Naive thymus-derived CD4-positive, alpha-beta T cell (primary cell): ENCODE measurements around the gene DNAH6. TPM values are rescaled to one million over a fixed set of nuclear protein-coding genes. Genes with fewer than 3 reads are reported as not detected.
"Not testable (repeated sequence)": the region's sequence is repeated elsewhere in the genome, so short reads cannot be mapped to it uniquely, and the experiment has no call there.

Experiments
- ATAC-seq: fragments of 150-1000 bp; cut with Tn5 transposase; 2 replicates; pipeline ENCODE4 v1.10.0; 2021; ENCODE audit warnings: mild to moderate bottlenecking, moderate library complexity
- CTCF ChIA-PET: fragments of 350-600 bp; sonication (Branson Sonifier 250); formaldehyde crosslinking; loops from one replicate; lab custom pipeline; 2021; ENCODE audit warnings: antibody characterized with exemption; lab: Charles Lee
- POLR2A ChIA-PET: fragments of 350-600 bp; sonication (Branson Sonifier 250); formaldehyde crosslinking; loops from one replicate; lab custom pipeline; 2021; ENCODE audit warnings: antibody characterized with exemption, inconsistent platforms; lab: Charles Lee
- DNase-seq, 9 donors: peaks; one replicate each; pipeline versions ENCODE4 v3.0.0 to v3.0.0-alpha.2; 2020 to 2022; ENCODE audit warnings: mixed read lengths in 1 of 9
- H3K27ac ChIP-seq: one replicate; pipeline ENCODE4 v1.7.0; 2013; ENCODE audit warnings: mild to moderate bottlenecking, low read depth, low read length, moderate library complexity
- H3K27me3 ChIP-seq, 2 donors: one replicate each; pipeline ENCODE4 v1.7.0; 2013; ENCODE audit warnings: low read length in 2 of 2, mild to moderate bottlenecking in 2 of 2, moderate library complexity in 2 of 2; ENCODE audit not compliant: control insufficient read depth in 2 of 2, insufficient read depth in 2 of 2
- H3K36me3 ChIP-seq, 3 experiments: 1 replicate in 2 of 3; 2 replicates in 1 of 3; pipeline ENCODE4 v1.7.0; 2013; ENCODE audit warnings: low read length in 3 of 3, mild to moderate bottlenecking in 3 of 3, moderate library complexity in 1 of 3; ENCODE audit not compliant: insufficient read depth in 3 of 3, control insufficient read depth in 2 of 3
- H3K4me1 ChIP-seq, 2 donors: one replicate each; pipeline ENCODE4 v1.7.0; 2013; ENCODE audit warnings: low read length in 2 of 2, mild to moderate bottlenecking in 2 of 2, moderate library complexity in 1 of 2; ENCODE audit not compliant: control insufficient read depth in 2 of 2, insufficient read depth in 2 of 2
- H3K4me3 ChIP-seq: 2 replicates; pipeline ENCODE4 v1.7.0; 2013; ENCODE audit warnings: mild to moderate bottlenecking, low read length
- H3K9me3 ChIP-seq, 3 experiments: 1 replicate in 2 of 3; 2 replicates in 1 of 3; pipeline ENCODE4 v1.7.0; 2013; ENCODE audit warnings: low read length in 3 of 3; ENCODE audit not compliant: control insufficient read depth in 2 of 3
- H3K27ac Mint-ChIP-seq, 9 donors: one replicate each; pipeline ENCODE4 v1.8.0; 2020 to 2022; ENCODE audit warnings: mixed read lengths in 9 of 9, mild to moderate bottlenecking in 8 of 9, moderate library complexity in 5 of 9, inconsistent platforms in 2 of 9
- H3K27me3 Mint-ChIP-seq, 5 donors: one replicate each; pipeline ENCODE4 v1.8.0; 2021 to 2022; ENCODE audit warnings: mixed read lengths in 5 of 5, mild to moderate bottlenecking in 1 of 5
- H3K36me3 Mint-ChIP-seq, 5 donors: one replicate each; pipeline ENCODE4 v1.8.0; 2020 to 2022; ENCODE audit warnings: mixed read lengths in 5 of 5, mild to moderate bottlenecking in 3 of 5, inconsistent platforms in 1 of 5
- H3K4me1 Mint-ChIP-seq, 7 donors: one replicate each; pipeline ENCODE4 v1.8.0; 2020 to 2022; ENCODE audit warnings: mixed read lengths in 7 of 7, mild to moderate bottlenecking in 3 of 7, inconsistent platforms in 1 of 7
- H3K4me3 Mint-ChIP-seq, 10 donors: one replicate each; pipeline ENCODE4 v1.8.0; 2020 to 2022; ENCODE audit warnings: mild to moderate bottlenecking in 10 of 10, mixed read lengths in 10 of 10, moderate library complexity in 6 of 10, inconsistent platforms in 2 of 10
- H3K9me3 Mint-ChIP-seq, 11 donors: one replicate each; pipeline ENCODE4 v1.8.0; 2020 to 2022; ENCODE audit warnings: mixed read lengths in 11 of 11, mild to moderate bottlenecking in 4 of 11, inconsistent platforms in 1 of 11, moderate library complexity in 1 of 11
- intact Hi-C, 2 donors: fragments of 100-400 bp; cut with micrococcal nuclease; formaldehyde crosslinking; loops; one replicate each; pipeline ENCODE4 v1.15.1; 2023
- polyA plus RNA-seq, 2 donors: library from polyadenylated mRNA; unstranded; fragments of 300-500 nt; fragmentation: Illumina TruSeq; gene quantifications; one replicate each; pipeline ENCODE4 v1.2.3, GENCODE V29; 2021
- total RNA-seq, 6 experiments: library from RNA in 5 of 6; stranded (reverse) in 5 of 6; gene quantifications; 1 replicate in 5 of 6; 2 replicates in 1 of 6; pipeline ENCODE4 v1.2.3 and lab custom pipeline; 2021 to 2026

DNAH6 gene
- total and polyA plus RNA-seq, 7 experiments from 2014 or later: 0.73 to 2.3 (median 1.3) TPM

DNA sequence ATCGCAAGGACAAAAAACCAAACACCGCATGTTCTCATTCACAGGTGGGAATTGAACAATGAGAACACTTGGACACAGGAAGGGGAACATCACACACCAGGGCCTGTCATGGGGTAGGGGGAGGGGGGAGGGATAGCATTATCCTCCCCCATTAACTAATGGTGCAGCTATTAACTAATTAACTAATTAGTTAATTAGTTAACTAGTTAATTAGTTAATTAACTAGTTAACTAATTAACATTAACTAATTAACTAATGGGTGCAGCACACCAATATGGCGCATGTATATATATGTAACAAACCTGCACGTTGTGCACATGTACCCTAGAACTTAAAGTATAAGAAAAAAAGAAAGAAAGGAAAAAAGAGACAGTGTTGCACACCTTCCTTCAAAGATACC lies 352.0 kb downstream of the DNAH6 start:
- H3K9me3 Mint-ChIP-seq, H3K4me3 ChIP-seq: not testable (repeated sequence)

More for the DNA sequence above, 352.0 kb downstream of the DNAH6 start:
- POLR2A ChIA-PET: interaction anchor here (0.7 to 6.3 kb wide), 8 partner anchors 7 to 237 kb away, joined by 3 to 54 read pairs (median 5); partner anchors contain the start of genes TMSB10 and TRABD2A
- ATAC-seq, H3K27me3 Mint-ChIP-seq, H3K27me3 ChIP-seq, H3K9me3 ChIP-seq, DNase-seq: not testable (repeated sequence)
- CTCF ChIA-PET: interaction anchor here (1.2 to 1.4 kb wide), 2 partner anchors 340 to 342 kb away, joined by 3 to 4 read pairs; no protein-coding TSS in a partner anchor
- peak overlapping the region in 5 of 9 donors; percentile 91 to 99 (median 97) for H3K27ac Mint-ChIP-seq
- Histone ChIP-seq H3K27ac (peak overlapping the region; percentile 56), H3K36me3 (peaks cover 0 to 34% (median 6%) of the 10 kb centered on the region in 3 experiments), H3K4me1 (peaks cover 11 to 73% of the 10 kb centered on the region in 2 donors)
- peaks cover 41 to 97% (median 85%) of the 10 kb centered on the region in 7 donors for H3K4me1 Mint-ChIP-seq
- H3K4me3 Mint-ChIP-seq: peak overlapping the region in 6 of 10 donors; percentile 4 to 89 (median 67)
- H3K36me3 Mint-ChIP-seq: peaks cover 9 to 42% (median 38%) of the 10 kb centered on the region in 5 donors
- intact Hi-C loops: loop anchor here in 1 of 2 donors (5.0 kb wide), 1 partner anchor 351 kb away; the partner anchor contains the start of gene DNAH6

Other genes with a start within 250 kb of the DNAH6 start
- 10 to 100 TPM; 45.1 to 63.6 (median 47.9) TPM for gene SUCLG1, start 57.2 kb upstream of the DNAH6 start, total RNA-seq
- gene SUCLG1, start 57.2 kb upstream of the DNAH6 start, polyA plus RNA-seq: 10 to 100 TPM; 85.8 to 85.9 TPM